ENCODE measurements around the gene NDUFS7. TPM values are rescaled to one million over a fixed set of nuclear protein-coding genes. Genes with fewer than 3 reads are reported as not detected.

NDUFS7 gene
- total RNA-seq, 1 donor, result 33.7 TPM

DNA sequence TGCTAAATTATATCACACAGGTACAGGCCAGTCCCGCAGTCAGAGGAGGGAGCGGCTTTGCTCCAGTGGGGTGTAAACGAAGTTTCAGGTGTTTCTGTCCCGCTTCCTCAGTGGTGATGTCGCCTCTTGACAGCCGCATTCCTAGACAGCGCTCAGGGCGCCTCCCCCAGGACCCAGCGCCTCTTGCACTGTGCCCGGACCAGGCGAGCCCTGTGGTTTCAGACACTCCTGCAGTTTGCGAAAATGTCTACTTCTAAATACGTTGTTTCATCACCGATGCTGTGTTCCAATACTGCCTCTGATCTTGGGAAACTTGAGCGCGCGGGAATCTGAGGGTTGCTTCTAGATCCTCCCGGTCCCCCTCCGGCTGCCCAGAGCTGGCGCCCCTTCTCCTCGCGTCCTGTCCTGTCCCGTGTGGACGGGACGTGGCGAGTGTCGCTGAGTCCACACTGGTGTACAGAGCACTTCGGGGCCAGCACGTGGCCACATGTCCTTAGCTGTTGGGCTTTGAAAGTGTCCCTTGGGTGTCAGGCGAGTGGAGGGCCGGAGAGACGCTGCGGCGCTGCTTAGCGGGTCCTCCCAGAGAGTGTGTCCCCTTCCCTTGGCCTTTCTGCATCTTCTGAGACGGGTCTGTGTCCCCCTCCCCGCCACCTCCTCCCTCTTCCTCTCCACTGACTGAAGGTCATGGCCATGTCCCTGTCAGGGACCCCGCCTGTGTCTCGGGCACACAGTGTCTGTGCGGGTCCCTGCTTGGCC, 39.9 kb downstream of the NDUFS7 start:
- TF ChIP-seq, protein P1, sequence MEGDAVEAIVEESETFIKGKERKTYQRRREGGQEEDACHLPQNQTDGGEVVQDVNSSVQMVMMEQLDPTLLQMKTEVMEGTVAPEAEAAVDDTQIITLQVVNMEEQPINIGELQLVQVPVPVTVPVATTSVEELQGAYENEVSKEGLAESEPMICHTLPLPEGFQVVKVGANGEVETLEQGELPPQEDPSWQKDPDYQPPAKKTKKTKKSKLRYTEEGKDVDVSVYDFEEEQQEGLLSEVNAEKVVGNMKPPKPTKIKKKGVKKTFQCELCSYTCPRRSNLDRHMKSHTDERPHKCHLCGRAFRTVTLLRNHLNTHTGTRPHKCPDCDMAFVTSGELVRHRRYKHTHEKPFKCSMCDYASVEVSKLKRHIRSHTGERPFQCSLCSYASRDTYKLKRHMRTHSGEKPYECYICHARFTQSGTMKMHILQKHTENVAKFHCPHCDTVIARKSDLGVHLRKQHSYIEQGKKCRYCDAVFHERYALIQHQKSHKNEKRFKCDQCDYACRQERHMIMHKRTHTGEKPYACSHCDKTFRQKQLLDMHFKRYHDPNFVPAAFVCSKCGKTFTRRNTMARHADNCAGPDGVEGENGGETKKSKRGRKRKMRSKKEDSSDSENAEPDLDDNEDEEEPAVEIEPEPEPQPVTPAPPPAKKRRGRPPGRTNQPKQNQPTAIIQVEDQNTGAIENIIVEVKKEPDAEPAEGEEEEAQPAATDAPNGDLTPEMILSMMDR (IDR thresholded peaks at IDR 0.05; ENCODE audit: insufficient read depth, low read depth, low read length), result no peak
- no peak for DNase-seq (ENCODE audit: low read depth)
- H3K4me3 ChIP-seq (ENCODE audit: low read depth, low read length), result no peak overlapping the region

- H3K4me3 ChIP-seq (ENCODE audit: low read depth, low read length), result no peak overlapping the region
- DNase-seq (ENCODE audit: low read depth), result no peak
- TF ChIP-seq, protein P1 (IDR thresholded peaks at IDR 0.05; ENCODE audit: insufficient read depth, low read depth, low read length), result no peak
These were observed 40.7 kb downstream of the NDUFS7 start for GRCh38 chr19:1424192-1424955.

DNA sequence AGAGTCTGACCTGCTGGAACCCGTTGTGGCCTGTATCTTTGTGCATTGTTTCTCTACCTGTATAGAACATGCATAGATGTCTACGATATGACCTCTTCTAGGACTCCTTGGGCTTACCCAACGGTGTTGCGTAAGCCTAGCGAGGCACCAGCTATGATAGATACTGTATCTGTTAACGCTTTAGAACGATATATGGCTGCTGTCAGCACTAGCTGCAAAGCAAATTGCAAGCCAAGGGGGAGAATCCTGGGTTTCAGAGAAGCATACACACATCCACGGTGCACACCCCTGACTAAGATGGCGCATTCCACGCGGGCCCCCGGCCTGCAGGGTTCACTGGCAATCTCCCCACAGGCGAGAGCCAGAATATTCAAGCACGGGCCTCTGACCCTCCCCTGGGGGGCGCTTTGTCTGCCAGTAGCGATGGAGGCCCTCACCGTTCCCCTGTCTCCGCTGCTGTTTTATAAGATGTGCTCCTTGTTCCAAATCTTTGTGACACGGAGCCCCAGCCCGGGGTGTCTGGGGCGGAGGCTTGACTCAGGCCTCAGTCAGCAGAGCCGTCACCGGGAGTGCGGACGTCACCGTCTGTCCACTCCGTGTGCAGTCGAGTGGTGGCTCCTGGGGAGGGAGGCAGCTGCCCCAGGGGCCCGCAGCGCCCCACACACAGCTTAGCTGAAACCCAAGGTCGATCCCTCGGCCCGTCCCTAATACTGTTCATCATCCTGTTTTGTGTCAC, 41.6 kb downstream of the NDUFS7 start:
- no peak for DNase-seq (ENCODE audit: low read depth)
- H3K4me3 ChIP-seq (ENCODE audit: low read depth, low read length), result no peak overlapping the region
- TF ChIP-seq, protein P1 (IDR thresholded peaks at IDR 0.05; ENCODE audit: insufficient read depth, low read depth, low read length), result no peak

DNA sequence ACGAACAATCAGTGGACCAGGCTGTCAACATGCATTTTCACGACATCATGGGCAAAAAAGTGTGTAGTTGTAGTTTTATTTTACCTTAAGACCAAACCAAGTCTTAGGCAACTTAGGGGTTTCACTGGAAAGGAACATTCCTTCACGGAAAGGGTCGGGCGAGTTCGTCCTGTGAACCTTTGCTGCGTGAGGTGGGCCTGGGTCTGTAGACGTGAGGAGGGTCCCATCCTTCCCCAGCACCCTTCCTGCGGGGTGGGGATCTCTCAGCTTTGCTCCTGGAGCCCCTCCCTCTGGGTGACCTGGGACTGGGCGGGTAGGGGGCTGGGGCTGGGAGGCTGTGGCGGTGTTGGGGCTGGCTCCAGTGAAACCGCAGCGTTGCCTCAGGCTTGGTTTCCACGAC, 42.2 kb downstream of the NDUFS7 start:
- TF ChIP-seq, protein P1 (IDR thresholded peaks at IDR 0.05; ENCODE audit: insufficient read depth, low read depth, low read length), result no peak
- no peak for DNase-seq (ENCODE audit: low read depth)
- no peak overlapping the region for H3K4me3 ChIP-seq (ENCODE audit: low read depth, low read length)

DNA sequence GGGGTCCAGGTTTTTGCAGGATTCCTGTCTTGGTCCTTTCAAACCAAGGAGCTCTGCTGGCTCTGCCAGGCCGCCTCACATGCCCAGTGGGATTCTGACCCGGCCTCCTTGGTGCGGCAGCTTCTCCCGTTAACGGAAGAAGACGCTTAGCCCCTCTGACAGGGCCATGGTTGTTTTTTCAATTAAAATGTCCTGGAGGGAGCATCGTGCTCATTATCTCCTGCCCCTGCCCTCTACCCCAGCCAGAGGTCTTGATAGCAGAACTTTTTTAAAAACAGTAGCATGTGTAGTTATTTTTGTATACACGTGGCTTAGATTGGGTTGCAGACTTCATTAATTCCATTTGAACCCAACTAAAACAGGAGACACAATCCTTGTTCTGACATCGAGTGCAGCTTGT, 43.0 kb downstream of the NDUFS7 start:
- no peak overlapping the region for H3K4me3 ChIP-seq (ENCODE audit: low read depth, low read length)
- no peak for DNase-seq (ENCODE audit: low read depth)
- TF ChIP-seq, protein P1 (IDR thresholded peaks at IDR 0.05; ENCODE audit: insufficient read depth, low read depth, low read length), result no peak

GRCh38 chr19:1427221-1427920, 43.7 kb downstream of the NDUFS7 start:
- TF ChIP-seq, protein P1 (IDR thresholded peaks at IDR 0.05; ENCODE audit: insufficient read depth, low read depth, low read length), result no peak
- DNase-seq (ENCODE audit: low read depth), result no peak
- H3K4me3 ChIP-seq (ENCODE audit: low read depth, low read length), result no peak overlapping the region

Measured in fibroblast of villous mesenchyme (primary cell).